ENCODE data around the gene TMED1. TPM values are rescaled to one million over a fixed set of nuclear protein-coding genes. Genes with fewer than 3 reads are reported as not detected.

The TMED1 gene
- total and polyA plus RNA-seq, 2 of the 13 experiments (the other 11 are each of a cell fraction or from before 2014, with no cell fraction given) = 48.3 to 51.8 TPM

DNA sequence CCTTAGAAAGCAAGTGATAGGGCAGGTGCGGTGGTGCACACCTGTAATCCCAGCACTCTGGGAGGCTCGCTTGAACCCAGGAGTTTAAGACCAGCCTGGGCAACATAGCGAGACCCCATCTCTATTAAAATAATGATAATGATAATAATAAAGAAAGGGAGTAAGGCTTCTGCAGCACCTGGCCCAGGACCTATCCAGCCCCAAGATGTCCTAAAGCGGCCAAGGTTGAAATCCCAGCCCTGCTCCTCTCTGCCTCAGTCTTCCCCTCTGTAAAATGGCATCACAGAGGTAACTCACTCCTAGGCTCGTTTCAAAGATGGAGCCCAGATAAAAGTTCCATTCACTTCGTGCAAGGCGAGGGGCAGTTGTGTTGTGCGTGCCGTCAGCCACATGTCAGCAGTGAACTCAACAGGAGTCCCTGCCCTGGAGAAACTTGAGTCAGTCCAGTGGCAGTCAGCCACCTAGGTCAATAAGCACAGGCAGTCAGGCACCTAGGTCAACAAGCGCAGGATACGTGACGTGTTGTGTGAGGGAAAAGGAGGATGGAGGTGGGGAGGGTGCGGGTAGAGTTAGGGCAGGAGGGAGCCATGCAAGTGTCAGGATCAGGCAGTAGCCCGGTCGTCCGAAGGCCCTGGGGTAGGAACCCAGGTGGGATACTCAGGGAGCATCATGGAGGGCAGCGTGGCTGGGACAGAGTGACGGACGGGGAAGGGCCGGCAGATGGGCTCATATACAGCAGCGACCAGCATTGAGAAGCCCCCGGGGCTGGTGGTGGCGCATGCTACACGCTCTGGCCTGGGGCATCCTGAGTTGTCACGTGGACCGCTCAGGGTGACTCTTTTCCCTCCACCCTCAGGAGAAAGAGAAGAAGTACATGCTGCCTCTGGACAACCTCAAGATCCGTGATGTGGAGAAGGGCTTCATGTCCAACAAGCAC is 16.6 kb downstream of the TMED1 start (continued):
- TF ChIP-seq, protein P1, sequence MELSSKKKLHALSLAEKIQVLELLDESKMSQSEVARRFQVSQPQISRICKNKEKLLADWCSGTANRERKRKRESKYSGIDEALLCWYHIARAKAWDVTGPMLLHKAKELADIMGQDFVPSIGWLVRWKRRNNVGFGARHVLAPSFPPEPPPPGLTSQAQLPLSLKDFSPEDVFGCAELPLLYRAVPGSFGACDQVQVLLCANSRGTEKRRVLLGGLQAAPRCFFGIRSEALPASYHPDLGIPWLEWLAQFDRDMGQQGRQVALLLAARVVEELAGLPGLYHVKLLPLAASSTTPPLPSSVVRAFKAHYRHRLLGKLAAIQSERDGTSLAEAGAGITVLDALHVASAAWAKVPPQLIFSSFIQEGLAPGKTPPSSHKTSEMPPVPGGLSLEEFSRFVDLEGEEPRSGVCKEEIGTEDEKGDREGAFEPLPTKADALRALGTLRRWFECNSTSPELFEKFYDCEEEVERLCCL (CRISPR knock-in tag; IDR thresholded peaks at IDR 0.05; ENCODE audit: borderline replicate concordance) = no peak
- TF ChIP-seq ERF (CRISPR knock-in tag; IDR thresholded peaks at IDR 0.05) (no peak), HNRNPUL1 (IDR thresholded peaks at IDR 0.05; ENCODE audit: low read depth, low read length) (no peak), ZNF350 (CRISPR knock-in tag; IDR thresholded peaks at IDR 0.05; ENCODE audit: borderline replicate concordance, low read depth) (no peak), ZBTB7A (CRISPR knock-in tag; IDR thresholded peaks at IDR 0.05) (no peak)
- TF ChIP-seq, protein P2, sequence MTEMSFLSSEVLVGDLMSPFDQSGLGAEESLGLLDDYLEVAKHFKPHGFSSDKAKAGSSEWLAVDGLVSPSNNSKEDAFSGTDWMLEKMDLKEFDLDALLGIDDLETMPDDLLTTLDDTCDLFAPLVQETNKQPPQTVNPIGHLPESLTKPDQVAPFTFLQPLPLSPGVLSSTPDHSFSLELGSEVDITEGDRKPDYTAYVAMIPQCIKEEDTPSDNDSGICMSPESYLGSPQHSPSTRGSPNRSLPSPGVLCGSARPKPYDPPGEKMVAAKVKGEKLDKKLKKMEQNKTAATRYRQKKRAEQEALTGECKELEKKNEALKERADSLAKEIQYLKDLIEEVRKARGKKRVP (CRISPR knock-in tag; IDR thresholded peaks at IDR 0.05) = no peak
- TF ChIP-seq, protein P3, sequence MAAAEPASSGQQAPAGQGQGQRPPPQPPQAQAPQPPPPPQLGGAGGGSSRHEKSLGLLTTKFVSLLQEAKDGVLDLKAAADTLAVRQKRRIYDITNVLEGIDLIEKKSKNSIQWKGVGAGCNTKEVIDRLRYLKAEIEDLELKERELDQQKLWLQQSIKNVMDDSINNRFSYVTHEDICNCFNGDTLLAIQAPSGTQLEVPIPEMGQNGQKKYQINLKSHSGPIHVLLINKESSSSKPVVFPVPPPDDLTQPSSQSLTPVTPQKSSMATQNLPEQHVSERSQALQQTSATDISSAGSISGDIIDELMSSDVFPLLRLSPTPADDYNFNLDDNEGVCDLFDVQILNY (CRISPR knock-in tag; conservative IDR thresholded peaks at IDR 0.05) = no peak
